C4-2B (cell line): ENCODE results near the gene ODF4.

Experiments
- ZFX ChIP-seq: fragments of 450-650 bp; IDR thresholded peaks from 2 replicates; pipeline ENCODE4 v1.6.1; 2017
- TF ChIP-seq, protein P1 (sequence below): fragments of 450-650 bp; conservative IDR thresholded peaks from 2 replicates; pipeline ENCODE4 v1.5.1; 2017; ENCODE audit warnings: mild to moderate bottlenecking

DNA sequence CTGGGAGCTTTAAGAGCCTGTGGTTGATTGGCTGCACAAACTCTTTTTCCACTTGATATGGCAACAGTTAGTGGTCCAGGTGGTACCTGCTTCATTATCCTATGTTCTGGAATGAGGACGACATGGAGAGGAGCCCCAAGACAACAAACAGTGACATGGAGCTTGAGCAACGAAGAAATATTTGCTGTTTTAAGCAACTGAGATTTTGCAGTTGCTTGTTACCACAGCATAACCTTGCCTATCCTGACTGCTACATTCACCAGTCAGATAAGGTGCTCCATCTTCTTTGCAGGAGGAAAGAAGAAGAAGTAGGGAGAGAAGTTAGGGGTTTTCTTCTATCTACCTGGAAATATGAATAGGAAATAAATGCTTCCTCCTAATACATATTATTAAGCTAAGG is 7.5 kb upstream of the ODF4 start:
- TF ChIP-seq, protein P1, sequence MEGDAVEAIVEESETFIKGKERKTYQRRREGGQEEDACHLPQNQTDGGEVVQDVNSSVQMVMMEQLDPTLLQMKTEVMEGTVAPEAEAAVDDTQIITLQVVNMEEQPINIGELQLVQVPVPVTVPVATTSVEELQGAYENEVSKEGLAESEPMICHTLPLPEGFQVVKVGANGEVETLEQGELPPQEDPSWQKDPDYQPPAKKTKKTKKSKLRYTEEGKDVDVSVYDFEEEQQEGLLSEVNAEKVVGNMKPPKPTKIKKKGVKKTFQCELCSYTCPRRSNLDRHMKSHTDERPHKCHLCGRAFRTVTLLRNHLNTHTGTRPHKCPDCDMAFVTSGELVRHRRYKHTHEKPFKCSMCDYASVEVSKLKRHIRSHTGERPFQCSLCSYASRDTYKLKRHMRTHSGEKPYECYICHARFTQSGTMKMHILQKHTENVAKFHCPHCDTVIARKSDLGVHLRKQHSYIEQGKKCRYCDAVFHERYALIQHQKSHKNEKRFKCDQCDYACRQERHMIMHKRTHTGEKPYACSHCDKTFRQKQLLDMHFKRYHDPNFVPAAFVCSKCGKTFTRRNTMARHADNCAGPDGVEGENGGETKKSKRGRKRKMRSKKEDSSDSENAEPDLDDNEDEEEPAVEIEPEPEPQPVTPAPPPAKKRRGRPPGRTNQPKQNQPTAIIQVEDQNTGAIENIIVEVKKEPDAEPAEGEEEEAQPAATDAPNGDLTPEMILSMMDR = no peak
- no peak for TF ChIP-seq ZFX
